ENCODE results near the gene TACC3.

The TACC3 gene

GRCh38 chr4:1725521-1725920, 4.2 kb downstream of the TACC3 start:
- no peak for DNase-seq

GRCh38 chr4:1726146-1726934, 5.0 kb downstream of the TACC3 start:
- DNase-seq, result peak; percentile 87

GRCh38 chr4:1727117-1728031, 6.1 kb downstream of the TACC3 start:
- DNase-seq, result no peak

- DNase-seq, result no peak
These were observed 7.0 kb downstream of the TACC3 start for GRCh38 chr4:1728061-1728980.

GRCh38 chr4:1730532-1731135, 9.3 kb downstream of the TACC3 start:
- DNase-seq, result no peak

GRCh38 chr4:1731180-1731579, 9.9 kb downstream of the TACC3 start:
- DNase-seq, result peak; percentile 66

GRCh38 chr4:1732911-1733310, 11.6 kb downstream of the TACC3 start:
- no peak for DNase-seq

- no peak for DNase-seq
These were observed 13.9 kb downstream of the TACC3 start for GRCh38 chr4:1735215-1735614.

GRCh38 chr4:1736812-1737211, 15.5 kb downstream of the TACC3 start:
- DNase-seq, result no peak

- no peak for DNase-seq
These were observed 16.3 kb downstream of the TACC3 start for GRCh38 chr4:1737666-1738065.

GRCh38 chr4:1738410-1738809, 17.1 kb downstream of the TACC3 start:
- DNase-seq, result no peak

GRCh38 chr4:1739358-1739757, 18.0 kb downstream of the TACC3 start:
- no peak for DNase-seq

GRCh38 chr4:1740021-1740545, 18.8 kb downstream of the TACC3 start:
- no peak for DNase-seq

GRCh38 chr4:1741208-1741607, 19.9 kb downstream of the TACC3 start:
- DNase-seq, result no peak

GRCh38 chr4:1743551-1743950, 22.2 kb downstream of the TACC3 start:
- DNase-seq, result no peak

GRCh38 chr4:1743975-1744374, 22.7 kb downstream of the TACC3 start:
- no peak for DNase-seq

- DNase-seq, result no peak
These were observed 23.2 kb downstream of the TACC3 start for GRCh38 chr4:1744552-1744951.

- DNase-seq, result no peak
These were observed 23.8 kb downstream of the TACC3 start for GRCh38 chr4:1745165-1745564.

- DNase-seq, result no peak
These were observed 24.4 kb downstream of the TACC3 start for GRCh38 chr4:1745697-1746096.

- peak; percentile 85 for DNase-seq
These were observed 25.0 kb downstream of the TACC3 start for GRCh38 chr4:1746265-1746691.

- no peak for DNase-seq
These were observed 25.7 kb downstream of the TACC3 start for GRCh38 chr4:1746919-1747602.

- DNase-seq, result no peak
These were observed 26.3 kb downstream of the TACC3 start for GRCh38 chr4:1747603-1747967.
